Measurements from ENCODE around the gene PICK1. TPM values are rescaled to one million over a fixed set of nuclear protein-coding genes. Genes with fewer than 3 reads are reported as not detected.

PICK1 gene
- total RNA-seq, 1 donor from 2014 or later, result 8.9 TPM

DNA sequence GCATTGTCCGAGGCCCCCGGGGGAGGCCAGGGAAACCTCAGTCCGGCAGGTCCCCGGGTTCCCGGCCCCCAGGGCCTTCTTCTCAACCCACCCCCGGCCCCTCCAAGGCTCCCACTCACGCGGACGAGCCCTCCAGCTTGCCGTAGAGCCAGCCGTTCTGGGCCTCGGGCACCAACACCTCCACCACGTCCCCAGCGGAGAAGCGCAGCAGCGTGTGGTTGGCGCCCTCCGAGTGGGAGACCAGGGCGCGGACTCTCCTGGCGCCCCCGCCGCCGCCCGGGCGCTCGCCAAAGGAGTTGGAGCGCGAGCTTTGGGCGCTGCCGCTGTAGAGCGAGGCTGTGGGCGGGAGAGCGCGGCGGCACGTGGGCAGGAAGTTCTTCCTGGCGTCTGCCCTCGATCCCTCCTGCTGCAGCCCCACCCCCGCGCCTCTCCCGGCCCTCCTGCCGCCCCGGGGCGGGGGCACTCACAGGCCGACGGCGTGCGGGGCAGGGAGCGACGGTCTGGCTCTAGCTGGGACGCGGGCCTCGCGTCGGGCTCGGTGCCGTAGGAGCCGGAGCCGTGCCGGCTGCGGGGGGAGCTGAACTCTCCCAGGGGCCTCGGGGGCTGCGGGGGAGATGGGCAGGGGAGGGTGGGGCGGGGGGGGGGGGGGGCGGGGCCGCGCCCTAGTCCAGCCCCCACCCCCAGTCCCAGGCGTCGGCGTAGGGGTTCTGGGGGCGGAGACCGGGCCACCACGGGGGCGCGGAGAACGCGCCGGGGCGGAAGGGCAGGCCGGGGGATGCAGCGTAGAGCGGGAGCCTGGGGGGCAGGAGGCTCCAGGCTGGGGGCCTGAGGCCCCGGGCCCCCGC, 31.6 kb downstream of the PICK1 start:
- H3K36me3 ChIP-seq (ENCODE audit: control insufficient read depth in 3 of 3, insufficient read depth in 3 of 3, low read length in 3 of 3), result peaks cover 0 to 5% (median 4%) of the 10 kb centered on the region in 3 donors
- peak overlapping the region in 1 of 3 donors; percentile 29 for H3K4me3 ChIP-seq (ENCODE audit: low read length in 3 of 3)
- peaks cover 0 to 3% (median 0%) of the 10 kb centered on the region in 3 donors for H3K4me1 ChIP-seq (ENCODE audit: control insufficient read depth in 3 of 3, insufficient read depth in 3 of 3, low read length in 3 of 3)
- no peak overlapping the region for H3K9ac ChIP-seq (ENCODE audit: low read depth in 1 of 3, low read length in 3 of 3)
- H3K9me3 ChIP-seq (ENCODE audit: control insufficient read depth in 3 of 3, low read length in 3 of 3), result no peaks in the 10 kb centered on the region
- peaks cover 7 to 11% (median 10%) of the 10 kb centered on the region in 3 donors for H3K27me3 ChIP-seq (ENCODE audit: control insufficient read depth in 3 of 3, insufficient read depth in 3 of 3, low read length in 3 of 3)
- no peak overlapping the region for H3K27ac ChIP-seq (ENCODE audit: low read depth, low read length)

DNA sequence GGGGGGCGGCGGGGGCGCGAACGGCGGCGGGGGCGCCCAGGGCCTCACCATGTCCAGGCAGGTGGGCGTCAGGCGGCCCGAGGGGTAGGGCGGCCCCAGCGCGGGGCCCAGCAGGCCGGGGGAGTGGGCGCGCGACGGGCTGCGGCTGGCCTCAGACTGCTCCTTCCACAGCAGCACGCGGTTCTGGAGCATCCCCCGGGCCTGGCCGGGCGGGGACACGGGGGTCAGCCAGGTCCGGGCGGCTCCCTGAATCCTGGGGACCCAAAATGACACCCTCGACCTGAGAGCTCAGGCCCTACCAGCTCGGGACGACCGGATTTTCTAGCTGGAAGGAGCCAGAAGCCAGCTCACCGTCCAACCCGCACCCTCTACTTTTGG, 32.3 kb downstream of the PICK1 start:
- Histone ChIP-seq H3K9me3 (ENCODE audit: control insufficient read depth in 3 of 3, low read length in 3 of 3) (no peaks in the 10 kb centered on the region), H3K4me1 (ENCODE audit: control insufficient read depth in 3 of 3, insufficient read depth in 3 of 3, low read length in 3 of 3) (peaks cover 0 to 3% (median 0%) of the 10 kb centered on the region in 3 donors), H3K9ac (ENCODE audit: low read depth in 1 of 3, low read length in 3 of 3) (no peak overlapping the region), H3K36me3 (ENCODE audit: control insufficient read depth in 3 of 3, insufficient read depth in 3 of 3, low read length in 3 of 3) (peaks cover 0 to 5% (median 4%) of the 10 kb centered on the region in 3 donors), H3K27me3 (ENCODE audit: control insufficient read depth in 3 of 3, insufficient read depth in 3 of 3, low read length in 3 of 3) (peaks cover 7 to 11% (median 10%) of the 10 kb centered on the region in 3 donors), H3K4me3 (ENCODE audit: low read length in 3 of 3) (no peak overlapping the region), H3K27ac (ENCODE audit: low read depth, low read length) (no peak overlapping the region)

DNA sequence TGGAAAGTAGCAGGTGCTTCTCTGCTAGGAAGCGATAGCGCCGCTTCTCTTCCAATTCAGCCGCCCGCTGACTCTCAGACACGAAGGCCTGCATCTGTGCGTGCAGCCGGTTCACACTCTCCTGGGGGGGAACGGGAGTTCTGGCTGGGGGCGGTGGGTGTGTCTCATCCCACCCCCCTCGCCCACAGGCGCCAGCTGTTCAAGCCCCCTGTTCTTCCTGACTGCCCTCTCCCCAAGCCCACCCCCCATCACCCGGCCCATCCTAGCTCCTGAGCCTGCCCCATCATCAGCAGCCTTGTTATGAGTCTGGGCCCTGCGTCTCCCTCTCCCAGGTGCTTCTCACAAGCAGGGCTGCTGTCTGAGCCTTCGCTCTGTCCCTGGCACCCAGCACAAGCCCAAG, 39.9 kb downstream of the PICK1 start:
- peaks cover 0 to 5% (median 3%) of the 10 kb centered on the region in 3 donors for H3K4me1 ChIP-seq (ENCODE audit: control insufficient read depth in 3 of 3, insufficient read depth in 3 of 3, low read length in 3 of 3)
- H3K9me3 ChIP-seq (ENCODE audit: control insufficient read depth in 3 of 3, low read length in 3 of 3), result no peaks in the 10 kb centered on the region
- H3K4me3 ChIP-seq (ENCODE audit: low read length in 3 of 3), result no peak overlapping the region
- H3K36me3 ChIP-seq (ENCODE audit: control insufficient read depth in 3 of 3, insufficient read depth in 3 of 3, low read length in 3 of 3), result no peaks in the 10 kb centered on the region
- no peak overlapping the region for H3K27ac ChIP-seq (ENCODE audit: low read depth, low read length)
- H3K9ac ChIP-seq (ENCODE audit: low read depth in 1 of 3, low read length in 3 of 3), result no peak overlapping the region
- H3K27me3 ChIP-seq (ENCODE audit: control insufficient read depth in 3 of 3, insufficient read depth in 3 of 3, low read length in 3 of 3), result no peaks in the 10 kb centered on the region

DNA sequence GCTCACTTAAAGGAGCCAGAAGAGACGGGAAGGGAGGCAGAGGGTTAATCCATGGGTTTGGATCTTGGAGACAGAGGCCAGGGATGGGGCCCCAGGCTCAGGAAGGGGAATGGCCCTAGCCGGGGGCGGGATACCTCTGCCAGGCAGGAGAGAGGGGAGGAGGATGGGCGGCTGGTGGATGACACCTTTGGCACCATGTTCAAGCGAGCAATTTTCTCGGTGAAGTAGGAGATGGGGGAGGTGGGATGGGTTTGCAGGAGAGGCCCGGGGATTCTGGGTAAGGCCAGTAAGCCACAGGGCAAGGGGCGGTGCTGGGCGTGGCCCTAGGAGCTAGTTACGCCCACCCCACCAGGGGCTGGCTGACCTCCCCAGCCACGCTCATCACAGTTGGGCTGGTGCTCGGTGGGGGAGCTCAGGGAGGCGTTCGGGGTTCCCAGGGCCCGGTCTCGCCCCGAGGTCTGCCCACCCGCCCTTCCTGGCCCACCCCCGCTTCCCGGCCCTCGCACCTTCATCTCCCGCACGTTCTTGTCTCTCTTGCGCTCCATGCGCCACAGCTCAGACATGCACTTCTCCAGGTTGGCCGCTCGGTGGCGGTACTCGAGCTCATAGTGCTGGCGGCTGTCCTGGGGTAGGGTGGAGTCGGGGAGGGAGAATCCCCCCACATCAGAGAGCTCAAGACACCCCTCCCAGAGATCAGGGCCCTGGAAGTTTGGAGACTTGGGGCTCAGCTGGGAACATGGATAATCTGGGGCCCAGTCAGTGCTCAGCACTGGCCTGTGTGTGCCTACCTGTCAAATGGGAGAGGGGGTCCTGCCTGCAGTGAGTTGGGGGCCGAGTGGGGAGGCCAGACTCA, 40.6 kb downstream of the PICK1 start:
- Histone ChIP-seq H3K9ac (ENCODE audit: low read depth in 1 of 3, low read length in 3 of 3) (no peak overlapping the region), H3K9me3 (ENCODE audit: control insufficient read depth in 3 of 3, low read length in 3 of 3) (no peaks in the 10 kb centered on the region)

DNA sequence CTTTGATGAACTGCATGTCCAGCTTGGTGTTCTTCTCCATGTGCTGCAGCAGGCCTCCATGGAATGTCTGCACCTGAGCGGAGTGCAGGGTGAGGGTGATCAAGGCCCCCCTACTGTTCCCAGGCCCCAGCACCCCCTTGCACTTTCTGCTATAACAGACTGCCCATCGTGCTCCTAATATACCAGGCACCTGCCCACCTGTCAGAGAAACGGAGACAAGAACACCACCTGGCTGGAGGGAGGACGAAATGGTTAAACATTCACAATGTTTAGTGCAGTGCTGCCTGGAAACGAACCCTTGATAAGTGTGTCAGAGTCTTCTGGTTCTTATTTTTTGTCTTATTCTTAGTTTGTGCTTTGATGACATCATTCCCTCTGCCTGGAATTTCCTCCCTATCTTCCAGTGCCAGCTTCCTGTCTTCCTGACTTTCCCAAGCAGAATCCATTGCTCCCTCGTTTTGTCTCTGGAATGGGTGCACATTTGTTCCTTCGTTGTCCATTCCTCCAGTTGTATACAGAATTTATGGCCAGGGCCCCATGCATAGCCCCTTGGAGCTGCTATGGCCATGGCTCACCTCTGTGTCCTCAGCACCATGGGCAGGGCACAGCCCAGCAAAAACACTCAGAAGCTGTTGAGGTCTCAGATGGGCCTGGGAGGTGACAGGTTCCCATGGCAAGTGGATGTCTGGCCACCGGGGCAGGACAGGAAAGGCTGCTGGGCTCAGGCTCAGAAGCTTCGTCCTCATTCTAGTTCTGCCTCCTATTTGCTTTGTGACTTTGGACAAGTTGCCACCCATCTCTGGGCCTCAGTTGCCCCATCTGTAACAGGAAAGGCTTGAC, 41.4 kb downstream of the PICK1 start:
- H3K4me1 ChIP-seq (ENCODE audit: control insufficient read depth in 3 of 3, insufficient read depth in 3 of 3, low read length in 3 of 3), result peaks cover 0 to 5% (median 3%) of the 10 kb centered on the region in 3 donors
- H3K27ac ChIP-seq (ENCODE audit: low read depth, low read length), result no peak overlapping the region
- H3K4me3 ChIP-seq (ENCODE audit: low read length in 3 of 3), result no peak overlapping the region
- no peaks in the 10 kb centered on the region for H3K36me3 ChIP-seq (ENCODE audit: control insufficient read depth in 3 of 3, insufficient read depth in 3 of 3, low read length in 3 of 3)
- H3K9me3 ChIP-seq (ENCODE audit: control insufficient read depth in 3 of 3, low read length in 3 of 3), result no peaks in the 10 kb centered on the region
- H3K9ac ChIP-seq (ENCODE audit: low read depth in 1 of 3, low read length in 3 of 3), result no peak overlapping the region
- H3K27me3 ChIP-seq (ENCODE audit: control insufficient read depth in 3 of 3, insufficient read depth in 3 of 3, low read length in 3 of 3), result no peaks in the 10 kb centered on the region

More for the DNA sequence above, 40.6 kb downstream of the PICK1 start:
- Histone ChIP-seq H3K36me3 (ENCODE audit: control insufficient read depth in 3 of 3, insufficient read depth in 3 of 3, low read length in 3 of 3) (no peaks in the 10 kb centered on the region), H3K4me3 (ENCODE audit: low read length in 3 of 3) (no peak overlapping the region), H3K27me3 (ENCODE audit: control insufficient read depth in 3 of 3, insufficient read depth in 3 of 3, low read length in 3 of 3) (no peaks in the 10 kb centered on the region), H3K4me1 (ENCODE audit: control insufficient read depth in 3 of 3, insufficient read depth in 3 of 3, low read length in 3 of 3) (peaks cover 0 to 5% (median 3%) of the 10 kb centered on the region in 3 donors), H3K27ac (ENCODE audit: low read depth, low read length) (no peak overlapping the region)

DNA sequence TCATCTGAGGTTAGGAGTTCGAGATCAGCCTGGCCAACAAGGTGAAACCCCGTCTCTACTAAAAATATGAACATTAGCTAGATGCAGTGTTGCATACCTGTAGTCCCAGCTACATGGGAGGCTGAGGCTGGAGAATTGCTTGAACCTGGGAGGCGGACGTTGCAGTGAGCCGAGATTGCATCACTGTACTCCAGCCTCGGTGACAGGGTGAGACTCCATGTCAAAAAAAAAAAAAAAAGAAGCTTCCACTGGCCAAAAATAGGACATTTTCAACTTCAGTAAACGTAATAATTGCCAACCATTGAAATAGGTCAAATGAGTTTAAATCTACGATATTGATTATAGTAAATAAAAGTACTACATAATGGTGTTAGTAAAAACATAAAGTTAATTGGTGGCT, 46.4 kb downstream of the PICK1 start:
- Histone ChIP-seq H3K4me3 (ENCODE audit: low read length in 3 of 3) (no peak overlapping the region), H3K9ac (ENCODE audit: low read depth in 1 of 3, low read length in 3 of 3) (no peak overlapping the region), H3K27me3 (ENCODE audit: control insufficient read depth in 3 of 3, insufficient read depth in 3 of 3, low read length in 3 of 3) (no peaks in the 10 kb centered on the region), H3K9me3 (ENCODE audit: control insufficient read depth in 3 of 3, low read length in 3 of 3) (no peaks in the 10 kb centered on the region), H3K27ac (ENCODE audit: low read depth, low read length) (no peak overlapping the region), H3K36me3 (ENCODE audit: control insufficient read depth in 3 of 3, insufficient read depth in 3 of 3, low read length in 3 of 3) (no peaks in the 10 kb centered on the region), H3K4me1 (ENCODE audit: control insufficient read depth in 3 of 3, insufficient read depth in 3 of 3, low read length in 3 of 3) (peaks cover 0 to 2% (median 0%) of the 10 kb centered on the region in 3 donors)

DNA sequence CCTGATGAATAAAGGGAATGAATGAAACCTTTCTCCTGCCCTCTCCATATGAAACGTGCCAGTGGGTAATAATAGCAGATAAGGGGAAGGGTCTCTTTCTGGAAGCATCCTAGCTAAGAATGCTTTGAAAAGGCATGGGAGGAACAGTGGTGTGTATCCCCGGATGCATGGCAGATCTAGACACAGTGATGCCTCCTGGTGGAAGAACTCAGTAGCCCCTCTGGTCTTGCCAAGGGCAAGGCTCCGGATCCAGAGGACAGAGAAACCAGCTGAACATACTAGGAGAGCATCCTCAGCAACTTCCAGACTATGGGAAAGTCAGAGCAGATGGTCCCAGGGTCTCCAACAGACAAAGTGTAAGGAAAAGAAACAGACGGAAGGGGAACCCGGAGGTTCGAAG, 46.9 kb downstream of the PICK1 start:
- H3K27me3 ChIP-seq (ENCODE audit: control insufficient read depth in 3 of 3, insufficient read depth in 3 of 3, low read length in 3 of 3), result no peaks in the 10 kb centered on the region
- H3K9ac ChIP-seq (ENCODE audit: low read depth in 1 of 3, low read length in 3 of 3), result no peak overlapping the region
- no peaks in the 10 kb centered on the region for H3K9me3 ChIP-seq (ENCODE audit: control insufficient read depth in 3 of 3, low read length in 3 of 3)
- no peaks in the 10 kb centered on the region for H3K36me3 ChIP-seq (ENCODE audit: control insufficient read depth in 3 of 3, insufficient read depth in 3 of 3, low read length in 3 of 3)
- no peak overlapping the region for H3K4me3 ChIP-seq (ENCODE audit: low read length in 3 of 3)
- no peaks in the 10 kb centered on the region for H3K4me1 ChIP-seq (ENCODE audit: control insufficient read depth in 3 of 3, insufficient read depth in 3 of 3, low read length in 3 of 3)
- no peak overlapping the region for H3K27ac ChIP-seq (ENCODE audit: low read depth, low read length)

DNA sequence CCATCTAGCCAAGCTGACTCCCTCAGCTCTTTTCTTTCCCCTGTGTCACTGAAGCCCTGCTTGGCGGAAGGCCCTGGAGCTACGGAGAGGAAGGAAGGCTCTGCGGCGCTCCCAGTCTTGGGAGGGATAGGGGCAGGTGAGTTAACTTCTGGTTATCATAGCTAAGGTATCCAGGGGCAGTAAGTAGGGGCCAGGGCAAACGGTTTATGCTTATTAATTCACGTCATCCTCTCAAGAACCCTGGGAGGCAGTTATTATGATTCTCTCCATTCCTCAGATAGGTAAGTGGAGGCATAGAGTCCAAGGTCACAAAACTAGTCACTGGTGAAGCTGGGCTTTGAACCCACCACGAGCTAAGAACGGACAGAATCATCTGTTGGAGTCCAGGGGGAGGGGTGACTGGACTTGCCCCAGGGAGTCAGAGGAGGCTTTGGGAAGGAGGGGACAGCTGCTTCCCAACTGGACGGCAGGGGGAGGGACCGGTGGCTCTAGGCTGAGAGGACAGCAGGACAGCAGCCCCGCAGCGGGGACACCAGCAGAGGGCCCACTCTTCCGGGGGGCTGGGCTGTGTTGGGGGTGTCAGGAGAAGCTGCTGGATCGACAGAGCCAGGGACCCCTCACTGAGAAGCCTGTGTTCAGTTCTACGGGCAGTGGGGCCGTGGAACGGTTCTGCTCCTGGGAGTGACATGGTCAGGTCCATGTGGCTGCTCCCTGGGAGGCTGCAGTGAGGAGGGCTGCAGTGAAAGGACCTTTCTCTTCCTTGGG, 49.8 kb downstream of the PICK1 start:
- H3K9ac ChIP-seq (ENCODE audit: low read depth in 1 of 3, low read length in 3 of 3), result no peak overlapping the region
- H3K4me1 ChIP-seq (ENCODE audit: control insufficient read depth in 3 of 3, insufficient read depth in 3 of 3, low read length in 3 of 3), result peaks cover 6 to 8% (median 7%) of the 10 kb centered on the region in 3 donors
- no peak overlapping the region for H3K27ac ChIP-seq (ENCODE audit: low read depth, low read length)
- H3K27me3 ChIP-seq (ENCODE audit: control insufficient read depth in 3 of 3, insufficient read depth in 3 of 3, low read length in 3 of 3), result no peaks in the 10 kb centered on the region
- no peaks in the 10 kb centered on the region for H3K9me3 ChIP-seq (ENCODE audit: control insufficient read depth in 3 of 3, low read length in 3 of 3)
- H3K36me3 ChIP-seq (ENCODE audit: control insufficient read depth in 3 of 3, insufficient read depth in 3 of 3, low read length in 3 of 3), result peaks cover 0 to under 1% (median 0%) of the 10 kb centered on the region in 3 donors
- H3K4me3 ChIP-seq (ENCODE audit: low read length in 3 of 3), result no peak overlapping the region

Measured in skeletal muscle tissue (tissue), 4 donors.